COR-L47 (cell line): ENCODE measurements around the gene PRKCE.
A peak's percentile ranks its signal among the peaks of the same experiment; 100 is the strongest.

ENCODE experiments used
- DNase-seq: peaks from one replicate; lab custom pipeline; 2025; lab: John Stamatoyannopoulos, UW

The PRKCE gene

GRCh38 chr2:45780541-45781463 is 129.3 kb downstream of the PRKCE start:
- DNase-seq = no peak

GRCh38 chr2:45781464-45781811 is 130.0 kb downstream of the PRKCE start:
- DNase-seq = no peak

GRCh38 chr2:45782436-45782835 is 131.0 kb downstream of the PRKCE start:
- no peak for DNase-seq

GRCh38 chr2:45782986-45783385 is 131.5 kb downstream of the PRKCE start:
- DNase-seq = no peak

DNA sequence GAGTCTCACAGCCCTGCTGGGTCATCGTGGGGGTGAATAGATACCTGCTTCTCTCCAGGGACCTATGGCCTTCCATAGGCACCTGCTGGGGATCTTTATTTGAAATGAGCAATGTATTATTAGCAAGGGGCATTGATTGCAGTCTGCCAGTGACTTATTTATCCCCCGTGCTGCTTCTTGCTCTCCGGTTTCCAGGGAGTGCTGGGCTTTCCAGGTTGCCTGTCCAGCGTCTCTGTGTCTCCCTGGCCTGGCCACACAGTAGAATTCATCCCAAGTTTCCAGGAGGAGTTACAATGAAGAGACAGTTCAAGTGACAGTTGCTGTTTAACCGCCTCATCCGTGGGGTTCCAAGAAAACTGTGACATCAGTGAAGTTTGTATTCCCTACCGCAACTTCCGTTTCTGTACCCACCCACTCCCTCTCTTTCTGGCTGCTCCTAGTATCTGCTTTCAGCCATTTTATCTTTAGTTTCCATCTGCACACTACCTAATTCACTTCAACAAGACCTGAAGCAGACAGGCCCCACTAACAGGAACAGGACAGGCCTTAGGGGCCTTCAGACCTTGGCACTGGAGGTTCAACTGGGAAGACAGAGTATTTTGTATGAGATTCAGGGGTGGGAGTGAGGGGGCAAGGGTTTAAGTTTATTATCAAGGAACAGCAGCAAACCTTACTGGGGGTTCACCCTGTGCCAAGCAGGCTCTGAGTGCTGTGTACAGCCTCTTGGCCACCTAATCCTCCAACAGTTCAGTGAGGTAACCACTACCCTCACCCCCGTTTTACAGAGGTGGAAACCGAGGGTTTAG is 134.8 kb downstream of the PRKCE start:
- no peak for DNase-seq

DNA sequence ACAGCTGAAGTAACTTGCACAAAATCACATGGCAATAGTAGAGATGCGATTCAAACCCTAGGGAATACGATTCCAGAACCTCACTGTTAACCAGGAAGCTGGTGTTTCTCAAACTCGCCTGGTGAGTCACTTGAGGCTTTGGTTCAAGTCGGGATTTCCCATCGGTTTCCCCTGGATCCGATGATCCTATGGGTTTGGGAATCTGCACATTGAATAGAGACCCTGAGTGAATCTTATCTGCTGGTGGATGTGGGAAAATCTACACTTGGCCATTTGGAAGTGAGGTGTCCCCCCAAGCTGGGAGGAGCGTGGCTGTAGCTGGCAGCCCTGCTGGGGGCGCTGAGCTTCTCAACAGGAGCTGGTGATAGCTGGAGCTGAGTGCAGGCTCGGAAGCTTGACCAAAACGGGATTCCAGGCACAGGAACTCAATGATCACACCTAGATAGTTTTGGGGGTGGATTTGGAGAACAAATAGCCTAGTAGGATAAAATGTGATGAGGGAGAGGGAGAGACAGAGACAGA is 135.4 kb downstream of the PRKCE start:
- no peak for DNase-seq

DNA sequence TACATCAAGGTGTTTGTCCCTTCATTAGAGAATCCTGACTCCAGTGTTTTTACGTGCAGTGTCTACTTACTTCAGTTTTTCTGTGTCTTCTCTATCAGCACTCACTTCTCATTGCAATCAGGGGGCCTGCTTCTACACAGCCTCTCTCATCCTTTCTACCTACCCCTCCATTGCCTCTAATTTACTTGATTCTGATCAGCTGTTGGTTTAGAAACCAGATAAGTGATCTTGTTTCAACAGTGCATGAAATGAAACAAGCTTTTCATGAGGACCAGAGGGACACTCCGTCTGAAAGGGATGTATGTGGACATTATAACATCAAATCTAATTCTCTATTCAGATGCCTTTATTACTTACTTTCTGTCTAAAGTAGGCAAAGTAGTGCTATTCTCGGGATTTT is 136.9 kb downstream of the PRKCE start:
- no peak for DNase-seq

DNA sequence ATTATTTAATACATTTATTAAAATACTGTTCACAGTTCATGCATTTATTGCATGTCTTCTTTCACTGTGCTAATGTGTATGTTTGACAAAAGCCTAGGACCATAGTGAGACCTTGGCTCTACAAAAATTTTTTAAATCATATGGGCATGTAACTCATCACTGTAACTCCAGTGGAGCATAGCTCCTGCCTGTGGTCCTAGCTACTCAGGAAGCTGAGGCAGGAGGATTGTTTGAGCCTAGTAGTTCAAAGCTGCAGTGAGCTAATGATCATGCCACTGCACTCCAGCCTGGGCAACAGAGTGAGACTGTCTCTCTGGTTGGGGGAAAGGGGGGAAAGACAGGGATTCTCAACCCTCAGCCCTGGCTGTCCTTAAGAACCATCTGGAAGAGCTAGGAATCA is 137.8 kb downstream of the PRKCE start:
- DNase-seq = no peak

DNA sequence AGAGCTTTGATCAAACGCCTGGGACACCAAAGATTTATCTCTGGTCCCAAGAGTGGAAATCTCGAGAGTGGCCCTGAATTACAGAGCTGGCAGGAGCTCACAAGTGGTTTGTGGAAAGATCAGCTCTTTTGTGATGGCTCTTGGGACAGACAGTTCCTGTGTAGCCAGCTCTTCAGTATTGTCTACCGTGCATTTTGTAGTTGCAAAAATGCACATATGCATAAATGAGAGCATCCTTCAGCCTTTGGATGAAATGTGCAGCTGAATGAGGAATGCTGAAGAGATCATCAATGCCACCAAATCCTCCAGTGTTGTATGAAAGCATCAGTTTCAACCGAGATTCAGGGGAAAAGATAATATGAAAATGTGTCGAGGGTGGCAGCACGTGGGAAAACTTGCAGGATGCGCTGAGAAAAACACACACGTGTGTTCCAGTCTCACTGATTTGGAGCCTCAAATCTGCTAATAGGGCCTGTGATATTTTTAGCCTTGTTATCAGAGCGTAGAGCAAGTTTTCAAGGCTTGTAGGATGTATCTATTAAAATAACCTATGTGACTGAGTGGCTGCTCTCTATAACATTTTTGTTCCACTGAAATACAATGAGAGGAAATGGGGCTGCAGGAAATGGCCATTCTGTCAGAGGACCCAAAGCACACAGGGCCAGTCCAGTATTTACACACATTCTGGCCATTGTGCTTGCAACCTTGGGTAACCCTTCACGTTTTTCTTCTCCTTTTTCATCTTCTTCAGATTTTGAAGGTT is 138.7 kb downstream of the PRKCE start:
- no peak for DNase-seq

DNA sequence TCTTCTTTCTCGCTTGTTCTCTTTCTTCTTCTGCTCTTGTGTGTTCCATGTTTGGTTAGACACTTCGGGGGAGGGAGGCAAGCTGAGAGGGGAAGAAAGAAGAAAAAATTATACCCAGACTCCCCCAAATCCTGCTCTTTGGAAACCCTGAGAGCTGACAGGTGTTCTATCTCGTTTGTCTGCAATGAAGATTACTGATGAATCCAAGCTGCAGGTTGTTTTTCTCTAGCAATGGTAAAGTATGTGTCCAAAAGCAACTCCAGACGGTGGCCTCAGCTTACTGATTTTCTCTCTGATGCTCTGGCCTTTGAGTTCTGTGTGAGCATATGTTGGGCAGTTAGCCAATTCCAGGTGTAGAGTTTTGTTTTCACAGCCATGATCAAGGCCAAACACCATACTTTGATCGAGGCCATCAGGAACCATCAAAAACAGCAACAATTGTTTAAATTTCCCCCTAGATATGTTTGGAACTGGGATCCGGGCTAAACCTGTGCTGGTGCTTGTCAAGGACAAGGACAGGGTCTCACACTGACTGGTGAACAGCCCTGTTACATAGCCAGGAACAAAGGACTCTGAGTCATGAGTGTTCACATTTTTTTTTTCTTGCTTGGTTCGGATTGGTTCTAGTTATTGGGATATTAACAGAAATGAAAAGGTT is 142.0 kb downstream of the PRKCE start:
- no peak for DNase-seq

DNA sequence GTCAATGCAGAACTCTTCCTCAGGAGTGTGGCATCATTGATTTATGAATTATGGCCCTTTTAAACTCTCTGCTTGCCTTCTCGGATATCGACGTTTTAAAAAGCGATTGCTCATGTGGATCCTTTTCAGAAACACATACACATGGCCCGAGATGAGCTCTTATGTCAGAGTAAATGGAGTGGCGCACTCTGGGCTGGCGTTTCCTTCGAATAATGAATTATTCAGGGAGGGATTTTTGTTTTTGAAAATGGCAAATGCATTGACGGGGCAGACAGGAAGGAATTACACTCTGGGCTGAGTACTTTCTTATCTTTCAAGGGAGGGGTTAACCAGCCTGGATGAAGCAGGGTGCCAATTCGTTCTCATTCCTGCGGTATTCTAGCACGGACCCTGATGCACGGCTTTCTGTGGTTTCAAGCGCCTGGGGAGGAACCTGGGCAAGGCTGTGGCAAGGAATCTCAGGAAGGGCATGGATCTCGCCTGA is 142.7 kb downstream of the PRKCE start:
- DNase-seq = no peak

DNA sequence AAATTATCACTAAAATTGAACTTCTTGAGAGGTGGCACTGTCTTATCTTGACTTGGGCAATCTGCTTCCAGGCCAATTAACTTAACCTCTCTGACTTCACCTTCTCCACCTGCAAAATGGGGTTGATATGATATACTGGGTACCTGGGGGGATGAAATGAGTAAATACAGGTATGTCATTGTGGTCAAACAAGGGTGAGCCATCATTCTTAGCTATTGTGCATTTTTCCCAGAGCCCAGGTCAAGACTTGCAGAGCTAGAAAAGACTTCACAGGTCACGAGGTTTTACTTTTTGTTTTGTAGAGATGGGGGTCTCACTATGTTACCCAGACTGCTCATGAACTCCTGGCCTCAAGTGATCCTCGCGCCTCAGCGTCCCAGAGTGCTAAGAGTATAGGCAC is 145.0 kb downstream of the PRKCE start:
- DNase-seq = no peak

DNA sequence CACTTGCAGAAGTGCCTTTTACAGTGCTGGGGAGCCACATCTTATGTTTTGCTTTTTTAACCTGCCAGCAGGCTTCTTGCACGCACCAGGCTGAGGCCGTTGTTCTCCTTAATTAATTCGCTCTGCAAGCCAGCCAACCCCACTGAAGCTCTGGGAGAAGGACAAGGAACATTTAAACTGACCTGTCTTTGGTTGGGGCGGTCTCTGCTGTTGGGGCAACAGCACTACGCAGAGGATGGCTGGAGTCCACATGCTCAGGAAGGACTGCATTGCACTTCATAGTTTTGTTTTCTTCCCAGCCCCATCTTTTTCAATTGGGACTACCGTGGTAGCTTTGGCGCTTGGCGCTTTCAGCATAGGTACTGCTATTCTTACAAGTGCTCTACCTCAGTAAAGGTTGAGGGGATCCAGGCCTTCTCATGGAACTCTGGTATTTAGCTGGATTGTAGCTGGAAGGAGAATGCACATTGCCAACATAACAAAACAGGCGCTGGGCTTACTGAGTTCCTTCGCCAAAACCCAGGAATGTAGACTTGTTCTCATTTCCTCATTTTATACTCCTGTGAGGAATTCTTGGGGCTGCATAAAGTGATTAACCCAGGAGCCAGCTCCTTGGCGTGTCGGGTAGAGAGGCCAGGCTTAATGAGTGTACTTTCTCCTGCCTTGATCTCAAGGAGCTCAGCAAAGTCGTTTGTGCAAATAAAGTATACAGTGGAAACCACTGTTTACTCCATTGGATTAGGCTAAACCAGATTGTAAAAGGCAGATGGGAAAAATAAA is 146.2 kb downstream of the PRKCE start:
- DNase-seq = no peak

GRCh38 chr2:45799679-45800381 is 148.4 kb downstream of the PRKCE start:
- no peak for DNase-seq

- DNase-seq = no peak
These were observed 151.1 kb downstream of the PRKCE start for GRCh38 chr2:45802499-45803138.

GRCh38 chr2:45804987-45805755 is 153.7 kb downstream of the PRKCE start:
- no peak for DNase-seq

DNA sequence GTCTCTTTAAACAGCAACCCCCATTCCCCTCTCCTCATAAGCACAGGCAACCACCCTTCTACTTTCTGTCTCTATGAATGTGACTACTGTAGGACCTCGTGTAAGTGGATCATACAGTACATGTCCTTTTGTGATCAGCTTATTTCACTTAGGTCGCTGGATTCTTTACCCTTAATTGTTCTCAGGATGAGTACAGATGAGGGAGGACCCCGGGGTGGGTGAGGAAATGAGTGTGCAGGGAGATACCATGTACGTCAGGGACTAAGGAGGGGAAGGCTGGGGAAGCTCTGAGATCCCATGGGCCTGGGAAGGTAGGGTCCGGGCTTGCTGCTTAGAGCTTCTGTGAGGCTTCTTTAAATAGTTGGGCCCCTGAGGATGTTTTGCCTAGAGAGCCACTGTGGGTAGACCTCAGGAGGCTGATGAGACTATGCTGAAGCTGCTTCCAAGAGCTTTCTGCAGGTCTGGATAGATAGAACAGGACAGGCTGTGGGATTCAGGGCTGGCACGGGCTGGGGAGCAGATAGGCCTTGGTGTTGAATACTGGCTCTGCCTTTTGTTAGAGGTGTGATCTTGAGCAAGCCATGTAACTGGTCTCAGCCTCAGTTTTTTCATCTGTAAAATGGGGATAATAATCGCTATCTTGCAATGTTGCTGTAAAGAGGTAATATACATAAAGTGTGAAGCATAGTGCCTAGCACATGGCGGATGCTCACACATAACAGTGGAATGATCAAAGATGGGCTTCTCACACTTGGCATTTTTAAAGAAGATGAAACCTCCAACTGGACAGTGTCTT is 155.3 kb downstream of the PRKCE start:
- DNase-seq = no peak

GRCh38 chr2:45808294-45808800 is 156.9 kb downstream of the PRKCE start:
- peak; percentile 86 for DNase-seq
